H9 (cell line): ENCODE results near the gene PAMR1. TPM values are rescaled to one million over a fixed set of nuclear protein-coding genes. Genes with fewer than 3 reads are reported as not detected.

Experiments
- DNase-seq: peaks from one replicate; pipeline ENCODE4 v3.0.0-alpha.2; 2017
- H2AFZ ChIP-seq: one replicate; pipeline ENCODE4 v1.6.1; 2013; ENCODE audit warnings: mild to moderate bottlenecking, low read length, control low read depth, moderate library complexity
- H2AK5ac ChIP-seq: 2 replicates; pipeline ENCODE4 v1.6.1; 2013; ENCODE audit warnings: low read length, control low read depth, mixed read lengths; ENCODE audit not compliant: insufficient read length
- H2BK120ac ChIP-seq: one replicate; pipeline ENCODE4 v1.6.1; 2013; ENCODE audit warnings: low read depth, mild to moderate bottlenecking, low read length, control low read depth, inconsistent platforms; ENCODE audit not compliant: poor library complexity, severe bottlenecking
- H2BK12ac ChIP-seq: 2 replicates; pipeline ENCODE4 v1.6.1; 2013; ENCODE audit warnings: low read length, control low read depth, mixed read lengths, low read depth; ENCODE audit not compliant: insufficient read length
- H2BK15ac ChIP-seq: 2 replicates; pipeline ENCODE4 v1.6.1; 2013; ENCODE audit warnings: low read depth, low read length, control low read depth
- H2BK20ac ChIP-seq: one replicate; pipeline ENCODE4 v1.6.1; 2013; ENCODE audit warnings: low read depth, mild to moderate bottlenecking, low read length, control low read depth, inconsistent platforms; ENCODE audit not compliant: poor library complexity, severe bottlenecking
- H2BK5ac ChIP-seq: 2 replicates; pipeline ENCODE4 v1.6.1; 2013; ENCODE audit warnings: low read length, control low read depth, mixed read lengths; ENCODE audit not compliant: insufficient read length
- H3K14ac ChIP-seq: 2 replicates; pipeline ENCODE4 v1.6.1; 2013; ENCODE audit warnings: low read length, control low read depth; ENCODE audit not compliant: insufficient read depth
- H3K18ac ChIP-seq: 2 replicates; pipeline ENCODE4 v1.6.1; 2013; ENCODE audit warnings: low read depth, mild to moderate bottlenecking, mixed read lengths, low read length, control low read depth; ENCODE audit not compliant: insufficient read length
- H3K23ac ChIP-seq: 2 replicates; pipeline ENCODE4 v1.6.1; 2013; ENCODE audit warnings: low read length, control low read depth, mixed read lengths, low read depth; ENCODE audit not compliant: insufficient read length
- H3K23me2 ChIP-seq: 2 replicates; pipeline ENCODE4 v1.6.1; 2013; ENCODE audit warnings: low read depth, mild to moderate bottlenecking, mixed read lengths, low read length, control low read depth; ENCODE audit not compliant: insufficient read length, poor library complexity, severe bottlenecking
- H3K27ac ChIP-seq: 2 replicates; pipeline ENCODE4 v1.5.1; 2013; ENCODE audit warnings: low read length, control low read depth, mixed read lengths, low read depth; ENCODE audit not compliant: insufficient read length
- H3K27me3 ChIP-seq: 2 replicates; pipeline ENCODE4 v1.6.1; 2013; ENCODE audit warnings: low read length, control low read depth, inconsistent platforms; ENCODE audit not compliant: insufficient read depth
- H3K4ac ChIP-seq: 2 replicates; pipeline ENCODE4 v1.6.1; 2013; ENCODE audit warnings: low read depth, mild to moderate bottlenecking, control low read depth, inconsistent platforms, low read length, moderate library complexity
- H3K4me1 ChIP-seq: 2 replicates; pipeline ENCODE4 v1.6.1; 2013; ENCODE audit warnings: low read length, control low read depth, inconsistent platforms; ENCODE audit not compliant: insufficient read depth
- H3K4me2 ChIP-seq: 2 replicates; pipeline ENCODE4 v1.6.1; 2013; ENCODE audit warnings: low read length, control low read depth, mixed read lengths; ENCODE audit not compliant: insufficient read length, insufficient read depth
- H3K56ac ChIP-seq: 2 replicates; pipeline ENCODE4 v1.6.1; 2013; ENCODE audit warnings: low read depth, mild to moderate bottlenecking, mixed read lengths, low read length, control low read depth; ENCODE audit not compliant: insufficient read length
- H3K79me1 ChIP-seq: 2 replicates; pipeline ENCODE4 v1.6.1; 2013; ENCODE audit warnings: low read depth, mild to moderate bottlenecking, moderate library complexity, low read length, control low read depth, inconsistent platforms; ENCODE audit not compliant: insufficient read depth, poor library complexity, severe bottlenecking
- H3K79me2 ChIP-seq: 2 replicates; pipeline ENCODE4 v1.6.1; 2013; ENCODE audit warnings: low read length, control low read depth, inconsistent platforms; ENCODE audit not compliant: insufficient read depth
- H3K9ac ChIP-seq: 2 replicates; pipeline ENCODE4 v1.6.1; 2013; ENCODE audit warnings: low read length, control low read depth, mixed read lengths; ENCODE audit not compliant: insufficient read length; ENCODE audit errors: extremely low read depth
- H3K9me3 ChIP-seq: one replicate; pipeline ENCODE4 v1.6.1; 2013; ENCODE audit warnings: low read depth, low read length, inconsistent platforms; ENCODE audit not compliant: control insufficient read depth
- H3T11ph ChIP-seq: one replicate; pipeline ENCODE4 v1.6.1; 2013; ENCODE audit warnings: mild to moderate bottlenecking, low read length, control low read depth, inconsistent platforms
- H4K20me1 ChIP-seq: one replicate; pipeline ENCODE4 v1.6.1; 2013; ENCODE audit not compliant: control insufficient read depth, insufficient read length, insufficient read depth
- H4K5ac ChIP-seq: 2 replicates; pipeline ENCODE4 v1.6.1; 2013; ENCODE audit warnings: low read depth, mild to moderate bottlenecking, mixed read lengths, low read length, control low read depth; ENCODE audit not compliant: insufficient read length
- H4K8ac ChIP-seq: replicated peaks from 2 replicates; pipeline ENCODE4 v1.6.1; 2013; ENCODE audit warnings: low read length, control low read depth, mixed read lengths, low read depth; ENCODE audit not compliant: insufficient read length
- H4K91ac ChIP-seq: 2 replicates; pipeline ENCODE4 v1.6.1; 2013; ENCODE audit warnings: low read depth, mild to moderate bottlenecking, moderate library complexity, mixed read lengths, low read length, control low read depth; ENCODE audit not compliant: insufficient read length
- H3K27ac Mint-ChIP-seq, 3 experiments: 2 replicates in 2 of 3; 3 replicates in 1 of 3; pipeline ENCODE4 v1.8.0; 2020 to 2021; ENCODE audit warnings: mixed read lengths in 3 of 3, mild to moderate bottlenecking in 1 of 3, moderate library complexity in 1 of 3
- H3K27me3 Mint-ChIP-seq: 2 replicates; pipeline ENCODE4 v1.8.0; 2021; ENCODE audit warnings: low read depth, mild to moderate bottlenecking, moderate library complexity, mixed read lengths
- H3K36me3 Mint-ChIP-seq, 3 experiments: 2 replicates in 2 of 3; 3 replicates in 1 of 3; pipeline ENCODE4 v1.8.0; 2020 to 2021; ENCODE audit warnings: low read depth in 3 of 3, mixed read lengths in 3 of 3; ENCODE audit not compliant: insufficient read depth in 1 of 3
- H3K4me1 Mint-ChIP-seq, 2 experiments: 2 replicates each; pipeline ENCODE4 v1.8.0; 2020; ENCODE audit warnings: mixed read lengths in 2 of 2
- H3K4me3 Mint-ChIP-seq, 2 experiments: 2 replicates in 1 of 2; 3 replicates in 1 of 2; pipeline ENCODE4 v1.8.0; 2020 to 2021; ENCODE audit warnings: mild to moderate bottlenecking in 2 of 2, mixed read lengths in 2 of 2, moderate library complexity in 1 of 2
- H3K9me3 Mint-ChIP-seq, 2 experiments: 2 replicates in 1 of 2; 3 replicates in 1 of 2; pipeline ENCODE4 v1.8.0; 2020; ENCODE audit warnings: mild to moderate bottlenecking in 2 of 2, mixed read lengths in 2 of 2, moderate library complexity in 1 of 2
- WGBS: extraction: QIAGEN DNeasy Blood & Tissue Kit; methylation state at CpG from one replicate; pipeline ENCODE4 v1.1.7; 2013; ENCODE audit warnings: missing lambda C conversion rate, low lambda C conversion rate, mixed read lengths; ENCODE audit not compliant: insufficient read length; ENCODE audit errors: extremely low coverage; 5-methylcytosine and 5-hydroxymethylcytosine counted together
- total RNA-seq: library from RNA; stranded (reverse); gene quantifications from 2 replicates; pipeline ENCODE4 v1.2.1, GENCODE V29; 2021
- TF ChIP-seq, protein P1 (sequence below): fragments of 200-600 bp; sonication (generic); conservative IDR thresholded peaks from 3 replicates; pipeline ENCODE4 v1.8.0; 2021; ENCODE audit warnings: antibody characterized with exemption, mild to moderate bottlenecking

PAMR1 gene
- total RNA-seq, 1 experiment from 2014 or later, result 2.4 TPM

DNA sequence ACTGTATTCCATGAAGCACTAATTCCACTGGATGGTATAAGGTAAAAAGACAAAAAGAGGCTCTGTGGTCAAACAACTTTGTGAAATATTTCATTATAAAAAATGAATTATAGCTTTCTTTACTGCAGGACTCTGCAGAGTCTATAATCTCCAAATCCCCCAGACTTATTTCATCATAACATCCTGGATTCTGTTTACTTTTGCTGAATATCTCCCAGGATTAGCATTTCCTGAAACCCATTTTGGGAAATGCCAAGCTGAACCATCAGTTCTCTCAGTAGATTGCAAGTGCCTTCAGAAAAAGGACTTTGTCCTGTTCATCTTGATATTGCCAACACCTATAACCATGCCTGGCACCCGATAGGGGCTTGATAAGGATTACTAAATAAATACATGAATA, 7.9 kb downstream of the PAMR1 start:
- Histone ChIP-seq H4K8ac (no peak overlapping the region), H3K23me2 (no peaks in the 10 kb centered on the region), H3K4ac (no peak overlapping the region), H2BK120ac (no peak overlapping the region), H3K56ac (no peak overlapping the region), H3K27me3 (no peaks in the 10 kb centered on the region; the same call in 1 of the 2 replicates), H2BK12ac (no peak overlapping the region), H2AK5ac (no peak overlapping the region), H3K79me1 (no peaks in the 10 kb centered on the region), H4K91ac (no peak overlapping the region), H3K9ac (no peak overlapping the region), H3K14ac (no peak overlapping the region), H2BK15ac (no peak overlapping the region), H2BK20ac (no peak overlapping the region), H3K79me2 (no peaks in the 10 kb centered on the region), H2BK5ac (no peak overlapping the region), H3K18ac (no peak overlapping the region), H3K4me1 (no peaks in the 10 kb centered on the region; the same call in 1 of the 2 replicates), H4K5ac (no peak overlapping the region), H3K4me2 (no peak overlapping the region), H3T11ph (no peak overlapping the region), H2AFZ (no peak overlapping the region), H4K20me1 (no peaks in the 10 kb centered on the region), H3K23ac (no peak overlapping the region), H3K9me3 (no peaks in the 10 kb centered on the region), H3K27ac (no peak overlapping the region)
- no CpG with 5 or more reads among the region's 1 CpG for WGBS
- Mint-ChIP-seq H3K36me3 (no peaks in the 10 kb centered on the region; a peak in 1 of 7 replicates), H3K27ac (no peak overlapping the region), H3K27me3 (peaks cover 18% of the 10 kb centered on the region), H3K9me3 (no peaks in the 10 kb centered on the region), H3K4me1 (peaks cover 16 to 28% of the 10 kb centered on the region in 2 experiments), H3K4me3 (no peak overlapping the region)
- TF ChIP-seq, protein P1, sequence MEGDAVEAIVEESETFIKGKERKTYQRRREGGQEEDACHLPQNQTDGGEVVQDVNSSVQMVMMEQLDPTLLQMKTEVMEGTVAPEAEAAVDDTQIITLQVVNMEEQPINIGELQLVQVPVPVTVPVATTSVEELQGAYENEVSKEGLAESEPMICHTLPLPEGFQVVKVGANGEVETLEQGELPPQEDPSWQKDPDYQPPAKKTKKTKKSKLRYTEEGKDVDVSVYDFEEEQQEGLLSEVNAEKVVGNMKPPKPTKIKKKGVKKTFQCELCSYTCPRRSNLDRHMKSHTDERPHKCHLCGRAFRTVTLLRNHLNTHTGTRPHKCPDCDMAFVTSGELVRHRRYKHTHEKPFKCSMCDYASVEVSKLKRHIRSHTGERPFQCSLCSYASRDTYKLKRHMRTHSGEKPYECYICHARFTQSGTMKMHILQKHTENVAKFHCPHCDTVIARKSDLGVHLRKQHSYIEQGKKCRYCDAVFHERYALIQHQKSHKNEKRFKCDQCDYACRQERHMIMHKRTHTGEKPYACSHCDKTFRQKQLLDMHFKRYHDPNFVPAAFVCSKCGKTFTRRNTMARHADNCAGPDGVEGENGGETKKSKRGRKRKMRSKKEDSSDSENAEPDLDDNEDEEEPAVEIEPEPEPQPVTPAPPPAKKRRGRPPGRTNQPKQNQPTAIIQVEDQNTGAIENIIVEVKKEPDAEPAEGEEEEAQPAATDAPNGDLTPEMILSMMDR, result no peak
- no peak for DNase-seq
